NB4 (cell line): ENCODE measurements around the gene BSG.

Experiments
- CTCF ChIP-seq: IDR thresholded peaks from one replicate; pipeline ENCODE4 v1.5.1; 2012; ENCODE audit warnings: low read depth, low read length
- MAX ChIP-seq: IDR thresholded peaks from 2 replicates; pipeline ENCODE4 v1.6.1; 2011; ENCODE audit warnings: low read depth, low read length
- MYC ChIP-seq: IDR thresholded peaks from 2 replicates; pipeline ENCODE4 v1.6.1; 2011; ENCODE audit warnings: low read depth, low read length
- POLR2A ChIP-seq: IDR thresholded peaks from 2 replicates; pipeline ENCODE4 v1.6.1; 2011; ENCODE audit warnings: mild to moderate bottlenecking; ENCODE audit not compliant: insufficient read length; ENCODE audit errors: extremely low read depth

GRCh38 chr19:629961-630714, 57.7 kb downstream of the BSG start:
- TF ChIP-seq POLR2A (no peak), CTCF (no peak), MAX (no peak), MYC (no peak)
